ENCODE data around the gene NYAP2.

Gene NYAP2

DNA sequence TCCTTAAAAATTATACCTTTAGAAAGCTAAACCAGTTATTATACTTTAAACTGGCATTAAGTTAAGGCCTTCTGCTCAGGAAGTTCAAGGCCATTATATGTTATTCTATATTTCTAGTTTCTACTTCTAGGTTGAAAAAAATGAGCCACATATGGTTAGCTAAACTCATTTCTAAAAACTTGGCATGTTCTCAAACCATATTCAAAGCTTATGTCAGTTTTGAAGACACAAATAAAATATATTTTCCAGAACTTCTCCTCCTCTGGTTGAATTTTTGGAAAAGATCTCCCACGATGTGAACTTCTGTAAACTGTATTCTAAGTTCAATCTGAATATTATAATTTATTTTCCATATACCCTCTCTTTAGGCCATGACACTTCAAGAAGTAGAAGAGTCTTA, 103.5 kb downstream of the NYAP2 start:
- H2AK5ac ChIP-seq (ENCODE audit: low read length), result no peak overlapping the region

DNA sequence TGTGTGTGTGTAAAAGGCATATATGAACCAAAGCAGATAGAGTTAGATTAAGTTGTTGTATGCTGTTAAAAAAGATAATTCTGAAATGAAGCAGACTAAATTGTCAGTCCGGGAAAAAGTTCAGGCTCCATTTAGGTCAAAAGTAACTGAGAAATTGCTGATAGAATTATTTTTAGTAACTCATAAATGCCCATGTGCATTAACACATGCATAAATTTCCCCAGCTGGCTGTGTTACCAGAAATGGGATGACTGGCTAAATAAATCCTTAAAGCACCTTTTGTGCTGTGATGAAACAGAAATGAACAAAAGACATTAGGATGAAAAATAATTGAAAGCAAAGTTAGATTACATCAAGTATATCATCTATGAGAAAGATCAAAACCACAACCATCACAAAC, 111.3 kb downstream of the NYAP2 start:
- Histone ChIP-seq H3K27me3 (ENCODE audit: insufficient read depth, low read length) (no peaks in the 10 kb centered on the region), H3K4me2 (ENCODE audit: low read length) (no peak overlapping the region), H2BK12ac (ENCODE audit: low read length) (no peak overlapping the region), H3K4me3 (ENCODE audit: low read depth, low read length) (no peak overlapping the region), H3K23ac (ENCODE audit: low read length) (no peak overlapping the region), H4K12ac (ENCODE audit: low read depth, low read length) (no peak overlapping the region), H3K79me1 (ENCODE audit: low read length) (no peaks in the 10 kb centered on the region), H3K18ac (ENCODE audit: low read length) (no peak overlapping the region), H2AFZ (ENCODE audit: insufficient read depth, low read length, poor library complexity) (no peak overlapping the region), H3K9me3 (ENCODE audit: insufficient read depth, low read depth, low read length) (no peaks in the 10 kb centered on the region), H4K8ac (ENCODE audit: low read depth, low read length) (no peak overlapping the region), H2AK5ac (ENCODE audit: low read length) (no peak overlapping the region), H2BK120ac (ENCODE audit: insufficient read depth, low read length, poor library complexity) (no peak overlapping the region), H3K36me3 (ENCODE audit: control insufficient read depth in 1 of 2, insufficient read depth in 2 of 2, low read length in 2 of 2) (no peaks in the 10 kb centered on the region), H3K9ac (ENCODE audit: low read length) (no peak overlapping the region), H2BK5ac (ENCODE audit: low read depth, low read length, poor library complexity) (no peak overlapping the region), H4K91ac (ENCODE audit: low read depth, low read length) (no peak overlapping the region), H3K27ac (ENCODE audit: low read depth, low read length) (no peak overlapping the region), H3K79me2 (ENCODE audit: control insufficient read depth, insufficient read depth, low read length, poor library complexity) (no peaks in the 10 kb centered on the region), H3K4ac (ENCODE audit: low read depth, low read length) (no peak overlapping the region), H3K14ac (ENCODE audit: low read length) (no peak overlapping the region), H3K4me1 (ENCODE audit: control insufficient read depth in 1 of 2, insufficient read depth in 2 of 2, low read length in 2 of 2) (no peaks in the 10 kb centered on the region)
- DNase-seq, result no peak
- WGBS (ENCODE audit: extremely low coverage, insufficient coverage, insufficient read length), result no CpG with 5 or more reads among the region's 1 CpG

More for the DNA sequence above, 103.5 kb downstream of the NYAP2 start:
- Histone ChIP-seq H3K4ac (ENCODE audit: low read depth, low read length) (no peak overlapping the region), H3K4me1 (ENCODE audit: control insufficient read depth in 1 of 2, insufficient read depth in 2 of 2, low read length in 2 of 2) (no peaks in the 10 kb centered on the region), H2AFZ (ENCODE audit: insufficient read depth, low read length, poor library complexity) (no peak overlapping the region), H3K9ac (ENCODE audit: low read length) (no peak overlapping the region), H3K4me2 (ENCODE audit: low read length) (no peak overlapping the region), H3K27me3 (ENCODE audit: insufficient read depth, low read length) (no peaks in the 10 kb centered on the region), H2BK120ac (ENCODE audit: insufficient read depth, low read length, poor library complexity) (no peak overlapping the region), H3K14ac (ENCODE audit: low read length) (no peak overlapping the region), H4K12ac (ENCODE audit: low read depth, low read length) (no peak overlapping the region), H3K79me1 (ENCODE audit: low read length) (no peaks in the 10 kb centered on the region), H2BK12ac (ENCODE audit: low read length) (no peak overlapping the region), H3K36me3 (ENCODE audit: control insufficient read depth in 1 of 2, insufficient read depth in 2 of 2, low read length in 2 of 2) (no peaks in the 10 kb centered on the region), H4K91ac (ENCODE audit: low read depth, low read length) (no peak overlapping the region), H3K23ac (ENCODE audit: low read length) (no peak overlapping the region), H3K18ac (ENCODE audit: low read length) (no peak overlapping the region), H3K9me3 (ENCODE audit: insufficient read depth, low read depth, low read length) (no peaks in the 10 kb centered on the region), H3K27ac (ENCODE audit: low read depth, low read length) (no peak overlapping the region), H4K8ac (ENCODE audit: low read depth, low read length) (no peak overlapping the region), H2BK5ac (ENCODE audit: low read depth, low read length, poor library complexity) (no peak overlapping the region), H3K4me3 (ENCODE audit: low read depth, low read length) (no peak overlapping the region), H3K79me2 (ENCODE audit: control insufficient read depth, insufficient read depth, low read length, poor library complexity) (no peaks in the 10 kb centered on the region)
- WGBS (ENCODE audit: extremely low coverage, insufficient coverage, insufficient read length), result no CpG with 5 or more reads among the region's 1 CpG
- no peak for DNase-seq

DNA sequence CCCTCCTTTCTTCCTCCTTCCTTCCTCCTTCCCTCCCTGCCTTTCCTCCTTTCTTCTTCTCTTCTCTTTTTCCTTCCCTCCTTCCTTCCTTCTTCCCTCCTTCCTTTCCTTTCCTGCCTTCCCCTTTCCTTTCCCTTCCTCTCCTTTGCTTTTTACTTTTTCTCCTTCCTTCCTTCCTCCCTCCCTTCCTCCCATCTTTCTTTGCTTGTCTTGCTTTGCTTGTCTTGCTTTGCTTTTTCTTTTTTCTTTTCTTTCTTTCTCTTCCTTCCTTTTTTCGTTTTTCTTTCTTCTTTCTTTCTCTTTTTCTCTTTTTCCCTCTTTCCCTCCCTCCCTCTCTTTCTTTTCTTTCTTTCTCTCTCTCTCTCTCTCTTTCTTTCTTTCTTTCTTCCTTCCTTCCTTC, 113.0 kb downstream of the NYAP2 start:
- H3K9ac ChIP-seq (ENCODE audit: low read length), result no peak overlapping the region
- H2BK120ac ChIP-seq (ENCODE audit: insufficient read depth, low read length, poor library complexity), result no peak overlapping the region
- no peak overlapping the region for H4K12ac ChIP-seq (ENCODE audit: low read depth, low read length)
- no peak overlapping the region for H4K8ac ChIP-seq (ENCODE audit: low read depth, low read length)
- no peak overlapping the region for H2AFZ ChIP-seq (ENCODE audit: insufficient read depth, low read length, poor library complexity)
- H2BK12ac ChIP-seq (ENCODE audit: low read length), result no peak overlapping the region
- WGBS (ENCODE audit: extremely low coverage, insufficient coverage, insufficient read length), result no CpG with 5 or more reads among the region's 1 CpG
- no peaks in the 10 kb centered on the region for H3K79me1 ChIP-seq (ENCODE audit: low read length)
- H4K91ac ChIP-seq (ENCODE audit: low read depth, low read length), result no peak overlapping the region
- H3K4ac ChIP-seq (ENCODE audit: low read depth, low read length), result no peak overlapping the region
- no peak overlapping the region for H2AK5ac ChIP-seq (ENCODE audit: low read length)
- H3K4me3 ChIP-seq (ENCODE audit: low read depth, low read length), result no peak overlapping the region
- no peak overlapping the region for H3K23ac ChIP-seq (ENCODE audit: low read length)
- no peak overlapping the region for H3K18ac ChIP-seq (ENCODE audit: low read length)
- no peak overlapping the region for H2BK5ac ChIP-seq (ENCODE audit: low read depth, low read length, poor library complexity)
- DNase-seq, result no peak
- no peaks in the 10 kb centered on the region for H3K27me3 ChIP-seq (ENCODE audit: insufficient read depth, low read length)
- H3K14ac ChIP-seq (ENCODE audit: low read length), result no peak overlapping the region
- no peaks in the 10 kb centered on the region for H3K9me3 ChIP-seq (ENCODE audit: insufficient read depth, low read depth, low read length)
- H3K27ac ChIP-seq (ENCODE audit: low read depth, low read length), result no peak overlapping the region
- no peaks in the 10 kb centered on the region for H3K79me2 ChIP-seq (ENCODE audit: control insufficient read depth, insufficient read depth, low read length, poor library complexity)
- H3K4me2 ChIP-seq (ENCODE audit: low read length), result no peak overlapping the region
- no peaks in the 10 kb centered on the region for H3K4me1 ChIP-seq (ENCODE audit: control insufficient read depth in 1 of 2, insufficient read depth in 2 of 2, low read length in 2 of 2)
- H3K36me3 ChIP-seq (ENCODE audit: control insufficient read depth in 1 of 2, insufficient read depth in 2 of 2, low read length in 2 of 2), result no peaks in the 10 kb centered on the region

DNA sequence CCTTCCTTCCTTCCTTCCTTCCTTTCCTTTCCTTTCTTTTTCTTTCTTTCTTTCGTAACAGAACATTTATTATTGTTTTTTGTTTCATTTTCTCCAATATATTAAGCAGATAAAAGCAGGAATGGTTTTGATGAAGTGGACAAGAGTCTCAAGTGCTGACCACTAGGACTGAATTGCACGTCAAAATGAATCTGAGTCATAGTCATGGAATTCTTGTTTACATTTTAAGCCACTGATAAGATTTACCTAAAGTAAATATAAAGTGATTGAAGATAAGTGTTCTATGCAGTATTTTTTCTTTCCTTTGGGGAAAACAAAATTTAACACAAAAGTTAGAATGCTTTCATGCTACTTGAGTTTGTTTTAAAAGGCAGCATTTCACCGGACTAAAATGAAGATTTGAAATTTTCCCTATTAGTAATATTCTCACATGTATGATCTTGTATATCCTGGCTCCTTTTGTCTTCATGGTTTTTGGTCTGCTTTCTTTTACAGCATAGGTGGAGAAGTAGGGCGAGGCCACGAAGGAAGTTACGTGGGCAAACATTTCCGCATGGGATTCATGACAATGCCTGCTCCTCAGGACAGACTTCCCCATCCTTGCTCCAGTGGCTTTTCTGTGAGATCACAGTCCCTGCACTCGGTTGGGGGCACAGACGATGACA, 113.5 kb downstream of the NYAP2 start:
- no peak overlapping the region for H2AFZ ChIP-seq (ENCODE audit: insufficient read depth, low read length, poor library complexity)
- no peak overlapping the region for H3K4ac ChIP-seq (ENCODE audit: low read depth, low read length)
- no peak overlapping the region for H2AK5ac ChIP-seq (ENCODE audit: low read length)
- H3K4me2 ChIP-seq (ENCODE audit: low read length), result no peak overlapping the region
- no peak overlapping the region for H4K8ac ChIP-seq (ENCODE audit: low read depth, low read length)
- H3K79me2 ChIP-seq (ENCODE audit: control insufficient read depth, insufficient read depth, low read length, poor library complexity), result no peaks in the 10 kb centered on the region
- WGBS (ENCODE audit: extremely low coverage, insufficient coverage, insufficient read length), result no CpG with 5 or more reads among the region's 9 CpGs
- H3K4me1 ChIP-seq (ENCODE audit: control insufficient read depth in 1 of 2, insufficient read depth in 2 of 2, low read length in 2 of 2), result no peaks in the 10 kb centered on the region
- H3K27ac ChIP-seq (ENCODE audit: low read depth, low read length), result no peak overlapping the region
- H4K91ac ChIP-seq (ENCODE audit: low read depth, low read length), result no peak overlapping the region
- H3K9ac ChIP-seq (ENCODE audit: low read length), result no peak overlapping the region
- DNase-seq, result peak in 1 of 2 donors; percentile 42
- no peak overlapping the region for H2BK12ac ChIP-seq (ENCODE audit: low read length)
- H3K4me3 ChIP-seq (ENCODE audit: low read depth, low read length), result no peak overlapping the region
- H4K12ac ChIP-seq (ENCODE audit: low read depth, low read length), result no peak overlapping the region
- H2BK120ac ChIP-seq (ENCODE audit: insufficient read depth, low read length, poor library complexity), result no peak overlapping the region
- H3K18ac ChIP-seq (ENCODE audit: low read length), result no peak overlapping the region
- H3K36me3 ChIP-seq (ENCODE audit: control insufficient read depth in 1 of 2, insufficient read depth in 2 of 2, low read length in 2 of 2), result no peaks in the 10 kb centered on the region
- no peak overlapping the region for H2BK5ac ChIP-seq (ENCODE audit: low read depth, low read length, poor library complexity)
- no peak overlapping the region for H3K14ac ChIP-seq (ENCODE audit: low read length)
- H3K27me3 ChIP-seq (ENCODE audit: insufficient read depth, low read length), result no peaks in the 10 kb centered on the region
- H3K79me1 ChIP-seq (ENCODE audit: low read length), result no peaks in the 10 kb centered on the region
- no peak overlapping the region for H3K23ac ChIP-seq (ENCODE audit: low read length)
- H3K9me3 ChIP-seq (ENCODE audit: insufficient read depth, low read depth, low read length), result no peaks in the 10 kb centered on the region
